HepG2 (cell line): Measurements from ENCODE around the gene SRRM3. TPM values are rescaled to one million over a fixed set of nuclear protein-coding genes. Genes with fewer than 3 reads are reported as not detected.

Experiments used
- ETS1 ChIP-seq: sonication (generic); formaldehyde crosslinking; IDR thresholded peaks from 2 replicates; pipeline ENCODE4 v1.4.0; 2020; ENCODE audit warnings: missing genetic modification reagents
- FOXO4 ChIP-seq: sonication (generic); formaldehyde crosslinking; conservative IDR thresholded peaks from 2 replicates; pipeline ENCODE4 v1.8.1; 2023; ENCODE audit warnings: missing genetic modification reagents
- MED8 ChIP-seq: sonication (generic); formaldehyde crosslinking; IDR thresholded peaks from 2 replicates; pipeline ENCODE4 v1.8.1; 2023; ENCODE audit warnings: mild to moderate bottlenecking, missing genetic modification reagents; ENCODE audit not compliant: insufficient replicate concordance
- MEF2D ChIP-seq: sonication (generic); formaldehyde crosslinking; IDR thresholded peaks from 2 replicates; pipeline ENCODE4 v1.5.1; 2020; ENCODE audit warnings: mild to moderate bottlenecking, missing genetic modification reagents
- PAWR ChIP-seq: sonication (generic); formaldehyde crosslinking; IDR thresholded peaks from 2 replicates; pipeline ENCODE4 v1.4.0; 2020; ENCODE audit warnings: missing genetic modification reagents, mild to moderate bottlenecking, borderline replicate concordance
- ZNF18 ChIP-seq: sonication (generic); formaldehyde crosslinking; IDR thresholded peaks from 2 replicates; pipeline ENCODE4 v1.8.0; 2022; ENCODE audit warnings: mild to moderate bottlenecking, missing genetic modification reagents; ENCODE audit not compliant: insufficient replicate concordance
- ZNF644 ChIP-seq: IDR thresholded peaks from 2 replicates; pipeline ENCODE4 v1.6.1; 2016; ENCODE audit warnings: low read depth
- ZNF646 ChIP-seq: sonication (generic); formaldehyde crosslinking; IDR thresholded peaks from 2 replicates; pipeline ENCODE4 v1.9.0; 2021; ENCODE audit warnings: mild to moderate bottlenecking, missing genetic modification reagents
- ZNF687 ChIP-seq: sonication (generic); formaldehyde crosslinking; IDR thresholded peaks from 2 replicates; pipeline ENCODE4 v1.5.1; 2020; ENCODE audit warnings: mild to moderate bottlenecking, missing genetic modification reagents, moderate library complexity
- ZNF782 ChIP-seq: sonication (generic); formaldehyde crosslinking; IDR thresholded peaks from 2 replicates; pipeline ENCODE4 v1.4.0; 2020; ENCODE audit warnings: missing genetic modification reagents, mild to moderate bottlenecking, borderline replicate concordance
- ZNF879 ChIP-seq: sonication (generic); formaldehyde crosslinking; IDR thresholded peaks from 2 replicates; pipeline ENCODE4 v1.8.1; 2023; ENCODE audit warnings: missing genetic modification reagents
- ZSCAN12 ChIP-seq: sonication (generic); formaldehyde crosslinking; IDR thresholded peaks from 2 replicates; pipeline ENCODE4 v1.9.0; 2021; ENCODE audit warnings: mild to moderate bottlenecking, missing genetic modification reagents
- polyA plus RNA-seq, 8 experiments: library from polyadenylated mRNA; depleted of rRNA in 3 of 8; stranded (reverse) in 7 of 8; unstranded in 1 of 8; fragments of >200 nt; fragmentation: Illumina TruSeq in 4 of 8; extraction: Trizol in 4 of 8; gene quantifications; 2 replicates each; pipeline versions ENCODE4 v1.2.1 to v1.2.3, GENCODE V29; 2011 to 2016; ENCODE audit warnings: low read depth in 4 of 8, missing spikeins in 1 of 8, mixed read lengths in 1 of 8; ENCODE audit not compliant: insufficient read depth in 1 of 8
- total RNA-seq, 5 experiments: library from RNA; depleted of rRNA; stranded (reverse); fragments of >200 nt; fragmentation: Illumina TruSeq; extraction: Trizol; gene quantifications; 2 replicates each; pipeline ENCODE4 v1.2.3, GENCODE V29; 2016; ENCODE audit warnings: low read depth in 1 of 5

Gene SRRM3
- total and polyA plus RNA-seq, 2 of the 13 experiments (the other 11 are each of a cell fraction or from before 2014, with no cell fraction given) = 0.13 to 0.54 TPM

- TF ChIP-seq ZNF18 = no peak
- no peak for TF ChIP-seq PAWR (CRISPR knock-in tag)
- no peak for TF ChIP-seq FOXO4 (CRISPR knock-in tag)
- TF ChIP-seq MED8 (CRISPR knock-in tag) = no peak
- no peak for TF ChIP-seq ETS1 (CRISPR knock-in tag)
- no peak for TF ChIP-seq ZSCAN12 (CRISPR knock-in tag)
- TF ChIP-seq ZNF646 (CRISPR knock-in tag) = no peak
- TF ChIP-seq ZNF644 (CRISPR knock-in tag) = no peak
- TF ChIP-seq ZNF879 (CRISPR knock-in tag) = no peak
- no peak for TF ChIP-seq MEF2D (CRISPR knock-in tag)
- TF ChIP-seq ZNF687 (CRISPR knock-in tag) = peak; percentile 73
- no peak for TF ChIP-seq ZNF782 (CRISPR knock-in tag)
These were observed 57.7 kb downstream of the SRRM3 start (continued) for GRCh38 chr7:76259124-76260093.
